ENCODE measurements around the gene RPS6KA3.
A peak's percentile ranks its signal among the peaks of the same experiment; 100 is the strongest.

RPS6KA3 gene

GRCh38 chrX:20266810-20267606, at the start of gene RPS6KA3:
RPS6KA3 (minus strand) TSS chrX:20266909; CDS start chrX:20266632, 277 bp downstream.
- DNase-seq = peak; percentile 86

GRCh38 chrX:20315140-20315539, 48.4 kb upstream of the RPS6KA3 start:
- no peak for DNase-seq

- DNase-seq = no peak
Observed at GRCh38 chrX:20313899-20314298, 47.2 kb upstream of the RPS6KA3 start.

GRCh38 chrX:20312018-20312417, 45.3 kb upstream of the RPS6KA3 start:
- no peak for DNase-seq

- DNase-seq = no peak
Observed at GRCh38 chrX:20311505-20311904, 44.8 kb upstream of the RPS6KA3 start.

GRCh38 chrX:20309806-20310205, 43.1 kb upstream of the RPS6KA3 start:
- peak; percentile 56 for DNase-seq

- DNase-seq = no peak
Observed at GRCh38 chrX:20306668-20307067, 40.0 kb upstream of the RPS6KA3 start.

- DNase-seq = no peak
Observed at GRCh38 chrX:20300822-20301221, 34.1 kb upstream of the RPS6KA3 start.

GRCh38 chrX:20294957-20295356, 28.2 kb upstream of the RPS6KA3 start:
- no peak for DNase-seq

- DNase-seq = no peak
Observed at GRCh38 chrX:20294284-20294683, 27.6 kb upstream of the RPS6KA3 start.

- no peak for DNase-seq
Observed at GRCh38 chrX:20285511-20285910, 18.8 kb upstream of the RPS6KA3 start.

- no peak for DNase-seq
Observed at GRCh38 chrX:20284992-20285391, 18.3 kb upstream of the RPS6KA3 start.

GRCh38 chrX:20284444-20284843, 17.7 kb upstream of the RPS6KA3 start:
- no peak for DNase-seq

- no peak for DNase-seq
Observed at GRCh38 chrX:20280938-20281337, 14.2 kb upstream of the RPS6KA3 start.

- DNase-seq = no peak
Observed at GRCh38 chrX:20274121-20274520, 7.4 kb upstream of the RPS6KA3 start.

GRCh38 chrX:20271730-20272129, 5.0 kb upstream of the RPS6KA3 start:
- peak; percentile 55 for DNase-seq

- no peak for DNase-seq
Observed at GRCh38 chrX:20271186-20271585, 4.5 kb upstream of the RPS6KA3 start.

- DNase-seq = peak; percentile 60
Observed at GRCh38 chrX:20270562-20270890, 3.8 kb upstream of the RPS6KA3 start.

GRCh38 chrX:20269848-20270561, 3.3 kb upstream of the RPS6KA3 start:
- DNase-seq = no peak

- DNase-seq = no peak
Observed at GRCh38 chrX:20267931-20268701, 1.4 kb upstream of the RPS6KA3 start.

- no peak for DNase-seq
Observed at GRCh38 chrX:20267607-20267930, 860 bp upstream of the RPS6KA3 start.

GRCh38 chrX:20265726-20266681, 705 bp downstream of the RPS6KA3 start:
- DNase-seq = peak; percentile 34

Data from HCEC 1CT (cell line).